A549 (cell line): ENCODE results near the gene CD276. TPM values are rescaled to one million over a fixed set of nuclear protein-coding genes. Genes with fewer than 3 reads are reported as not detected.
A peak's percentile ranks its signal among the peaks of the same experiment; 100 is the strongest.

Experiments
- ATAC-seq, 2 experiments: fragments of 200-7000 bp in 1 of 2; fragments of >200 bp in 1 of 2; cut with Nextera tagmentation in 1 of 2; cut with Tn5 transposase in 1 of 2; 3 replicates each; pipeline versions ENCODE4 v1.8.0 to v1.9.1; 2018 to 2020; ENCODE audit warnings: mild to moderate bottlenecking in 1 of 2, moderate library complexity in 1 of 2
- CTCF ChIA-PET: fragments of 300-600 bp; sonication (Branson Sonifier 250); formaldehyde crosslinking; extraction: SDS; loops from one replicate; lab custom pipeline; 2021; ENCODE audit warnings: antibody characterized with exemption, inconsistent platforms; lab: Yijun Ruan, JAX
- POLR2A ChIA-PET: fragments of 350-600 bp; formaldehyde crosslinking; extraction: SDS; loops from one replicate; lab custom pipeline; 2021; ENCODE audit warnings: antibody characterized with exemption, inconsistent platforms; lab: Yijun Ruan, JAX
- DNase-seq, 2 experiments: peaks; one replicate each; pipeline versions ENCODE4 v3.0.0 to v3.0.0-alpha.2; 2011 to 2016; ENCODE audit warnings: low read depth in 1 of 2, low spot score in 1 of 2
- FAIRE-seq: peaks from 2 replicates; lab custom pipeline; 2011; peaks lifted over from hg19 to GRCh38; lab: Jason Lieb, UNC
- H3K27ac ChIP-seq, 2 experiments: fragments of >200 bp; sonication (Bioruptor Twin); formaldehyde crosslinking; 3 replicates each; pipeline ENCODE4 v1.5.1; 2016 to 2017
- H3K4me1 ChIP-seq: fragments of >200 bp; sonication (Bioruptor Twin); formaldehyde crosslinking; 3 replicates; pipeline ENCODE4 v1.6.1; 2016
- H3K4me2 ChIP-seq: fragments of >200 bp; sonication (Bioruptor Twin); formaldehyde crosslinking; 3 replicates; pipeline ENCODE4 v1.6.1; 2016
- H3K4me3 ChIP-seq: fragments of >200 bp; sonication (Bioruptor Twin); formaldehyde crosslinking; 3 replicates; pipeline ENCODE4 v1.5.1; 2016
- H3K9me3 ChIP-seq: fragments of >200 bp; sonication (Bioruptor Twin); formaldehyde crosslinking; 3 replicates; pipeline ENCODE4 v1.6.1; 2016
- CBX2 ChIP-seq: fragments of 200-600 bp; sonication (generic); IDR thresholded peaks from 2 replicates; pipeline ENCODE4 v1.6.1; 2016; ENCODE audit warnings: low read depth, mild to moderate bottlenecking, borderline replicate concordance
- CBX8 ChIP-seq: fragments of 200-600 bp; sonication (generic); IDR thresholded peaks from 2 replicates; pipeline ENCODE4 v1.6.1; 2016
- CTCF ChIP-seq: fragments of >200 bp; sonication (Bioruptor Twin); formaldehyde crosslinking; IDR thresholded peaks from 3 replicates; pipeline ENCODE4 v1.5.1; 2016
- EHF ChIP-seq: fragments of 250-450 bp; sonication (Bioruptor Pico); IDR thresholded peaks from 2 replicates; pipeline ENCODE4 v1.5.0; 2020; ENCODE audit warnings: mild to moderate bottlenecking
- EHMT2 ChIP-seq: fragments of 200-600 bp; sonication (generic); IDR thresholded peaks from 2 replicates; pipeline ENCODE4 v1.6.1; 2016; ENCODE audit warnings: antibody characterized with exemption, low read depth, mild to moderate bottlenecking, moderate library complexity
- ESRRA ChIP-seq: fragments of 150-350 bp; IDR thresholded peaks from 2 replicates; pipeline ENCODE4 v1.6.1; 2014; ENCODE audit warnings: mild to moderate bottlenecking, low read length, borderline replicate concordance
- FOSB ChIP-seq: fragments of 250-450 bp; sonication (Bioruptor Pico); IDR thresholded peaks from 2 replicates; pipeline ENCODE4 v1.5.0; 2020; ENCODE audit warnings: mild to moderate bottlenecking, moderate library complexity
- FOSL2 ChIP-seq, 2 experiments: fragments of 450-650 bp in 1 of 2; fragments of >200 bp in 1 of 2; sonication (Bioruptor Twin) in 1 of 2; formaldehyde crosslinking; IDR thresholded peaks; 2 replicates each; pipeline versions ENCODE4 v1.5.0 to v1.6.1; 2016 to 2020; ENCODE audit warnings: mild to moderate bottlenecking in 1 of 2, moderate library complexity in 1 of 2
- HDAC2 ChIP-seq: fragments of 200-600 bp; sonication (generic); IDR thresholded peaks from 2 replicates; pipeline ENCODE4 v1.6.1; 2016
- HOXB13 ChIP-seq: fragments of 250-450 bp; sonication (Bioruptor Pico); IDR thresholded peaks from 2 replicates; pipeline ENCODE4 v1.5.0; 2020; ENCODE audit warnings: low read depth, mild to moderate bottlenecking, moderate library complexity
- HOXB5 ChIP-seq: fragments of 250-450 bp; sonication (Bioruptor Pico); IDR thresholded peaks from 2 replicates; pipeline ENCODE4 v1.5.0; 2020; ENCODE audit warnings: mild to moderate bottlenecking, moderate library complexity
- JUN ChIP-seq, 2 experiments: fragments of >200 bp; sonication (Bioruptor Twin); formaldehyde crosslinking; IDR thresholded peaks; 2 replicates in 1 of 2; 3 replicates in 1 of 2; pipeline ENCODE4 v1.6.1; 2016 to 2017
- JUNB ChIP-seq: fragments of >200 bp; sonication (Bioruptor Twin); formaldehyde crosslinking; IDR thresholded peaks from 2 replicates; pipeline ENCODE4 v1.6.1; 2016
- KDM1A ChIP-seq: fragments of 200-600 bp; sonication (generic); IDR thresholded peaks from 2 replicates; pipeline ENCODE4 v1.6.1; 2016; ENCODE audit warnings: low read depth, mild to moderate bottlenecking
- KDM5A ChIP-seq: fragments of 200-600 bp; sonication (generic); IDR thresholded peaks from 2 replicates; pipeline ENCODE4 v1.6.1; 2016; ENCODE audit warnings: antibody characterized with exemption, mild to moderate bottlenecking
- MAZ ChIP-seq: fragments of 150-350 bp; IDR thresholded peaks from 2 replicates; pipeline ENCODE4 v1.6.1; 2014; ENCODE audit warnings: antibody characterized with exemption, low read depth, low read length, borderline replicate concordance
- MYC ChIP-seq: IDR thresholded peaks from 2 replicates; pipeline ENCODE4 v1.6.1; 2012; ENCODE audit warnings: mild to moderate bottlenecking, inconsistent platforms, low read length, improper control_type of control experiment, borderline replicate concordance
- NR3C1 ChIP-seq: fragments of >200 bp; sonication (Bioruptor Twin); formaldehyde crosslinking; IDR thresholded peaks from 3 replicates; pipeline ENCODE4 v1.6.1; 2017
- RAD21 ChIP-seq, 2 experiments: fragments of >200 bp in 1 of 2; sonication (Bioruptor Twin) in 1 of 2; formaldehyde crosslinking in 1 of 2; IDR thresholded peaks in 1 of 2; conservative IDR thresholded peaks in 1 of 2; 2 replicates in 1 of 2; 3 replicates in 1 of 2; pipeline ENCODE4 v1.6.1; 2012 to 2018; ENCODE audit warnings: inconsistent platforms in 1 of 2
- RARB ChIP-seq: fragments of 250-450 bp; sonication (Bioruptor Pico); IDR thresholded peaks from 2 replicates; pipeline ENCODE4 v1.8.0; 2021; ENCODE audit warnings: mild to moderate bottlenecking, moderate library complexity
- SMC3 ChIP-seq: fragments of >200 bp; sonication (Bioruptor Twin); formaldehyde crosslinking; IDR thresholded peaks from 3 replicates; pipeline ENCODE4 v1.6.1; 2018; ENCODE audit warnings: inconsistent platforms
- TFCP2L1 ChIP-seq: fragments of 250-450 bp; sonication (Bioruptor Pico); IDR thresholded peaks from 2 replicates; pipeline ENCODE4 v1.5.0; 2021; ENCODE audit warnings: mild to moderate bottlenecking
- TP53 ChIP-seq: fragments of 250-450 bp; sonication (Bioruptor Pico); IDR thresholded peaks from 2 replicates; pipeline ENCODE4 v1.5.0; 2021; ENCODE audit warnings: mild to moderate bottlenecking, moderate library complexity
- ZC3H11A ChIP-seq: fragments of 450-650 bp; IDR thresholded peaks from 2 replicates; pipeline ENCODE4 v1.6.1; 2014; ENCODE audit warnings: antibody characterized with exemption, mild to moderate bottlenecking
- ZFP36 ChIP-seq: fragments of 450-650 bp; IDR thresholded peaks from 2 replicates; pipeline ENCODE4 v1.6.1; 2014; ENCODE audit warnings: borderline replicate concordance; ENCODE audit not compliant: partially characterized antibody
- ZNF302 ChIP-seq: fragments of 250-450 bp; sonication (Bioruptor Pico); IDR thresholded peaks from 2 replicates; pipeline ENCODE4 v1.9.0; 2021; ENCODE audit warnings: inconsistent platforms, mild to moderate bottlenecking, moderate library complexity
- WGBS: methylation state at CpG from one replicate; pipeline ENCODE4 v1.1.6; 2017; ENCODE audit errors: missing lambda C conversion rate; 5-methylcytosine and 5-hydroxymethylcytosine counted together
- polyA plus RNA-seq, 4 experiments: library from polyadenylated mRNA; depleted of rRNA in 3 of 4; stranded (reverse); fragments of >200 nt; fragmentation: RNase III in 1 of 4; extraction: RNeasy Plus Mini Kit Qiagen cat#74134 plus additional on column Dnase treatment in 1 of 4; gene quantifications; 2 replicates in 3 of 4; 3 replicates in 1 of 4; pipeline ENCODE4 v1.2.3, GENCODE V29; 2011 to 2017
- TF ChIP-seq, protein P1 (sequence below): fragments of 450-650 bp; IDR thresholded peaks from 2 replicates; pipeline ENCODE4 v1.6.1; 2014; ENCODE audit warnings: antibody characterized with exemption
- TF ChIP-seq, protein P2 (sequence below): fragments of >200 bp; sonication (Bioruptor Twin); formaldehyde crosslinking; IDR thresholded peaks from 3 replicates; pipeline ENCODE4 v1.6.1; 2016
- TF ChIP-seq, protein P3 (sequence below): IDR thresholded peaks from 2 replicates; pipeline ENCODE4 v1.6.1; 2012; ENCODE audit warnings: low read depth, borderline replicate concordance

CD276 gene
- polyA plus RNA-seq, 2 of the 4 experiments (the other 2 are of a cell fraction): 24.8 to 31.0 TPM

- no peak for ATAC-seq
- CTCF ChIA-PET: interaction anchor here (1.5 to 3.1 kb wide), 2 partner anchors 17 to 24 kb away, joined by 4 to 14 read pairs; no protein-coding TSS in a partner anchor
- TF ChIP-seq JUN (IDR thresholded peaks at IDR 0.05) (no peak), ESRRA (no peak), ZNF302 (no peak), TP53 (CRISPR knock-in tag) (no peak), HOXB13 (no peak), HDAC2 (no peak), ZFP36 (no peak), JUNB (no peak), FOSL2 (IDR thresholded peaks at IDR 0.05) (no peak), FOSL2 (CRISPR knock-in tag; IDR thresholded peaks at IDR 0.05) (no peak), NR3C1 (no peak), HOXB5 (CRISPR knock-in tag) (no peak)
- TF ChIP-seq, protein P1, sequence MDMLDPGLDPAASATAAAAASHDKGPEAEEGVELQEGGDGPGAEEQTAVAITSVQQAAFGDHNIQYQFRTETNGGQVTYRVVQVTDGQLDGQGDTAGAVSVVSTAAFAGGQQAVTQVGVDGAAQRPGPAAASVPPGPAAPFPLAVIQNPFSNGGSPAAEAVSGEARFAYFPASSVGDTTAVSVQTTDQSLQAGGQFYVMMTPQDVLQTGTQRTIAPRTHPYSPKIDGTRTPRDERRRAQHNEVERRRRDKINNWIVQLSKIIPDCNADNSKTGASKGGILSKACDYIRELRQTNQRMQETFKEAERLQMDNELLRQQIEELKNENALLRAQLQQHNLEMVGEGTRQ: no peak
- TF ChIP-seq, protein P2, sequence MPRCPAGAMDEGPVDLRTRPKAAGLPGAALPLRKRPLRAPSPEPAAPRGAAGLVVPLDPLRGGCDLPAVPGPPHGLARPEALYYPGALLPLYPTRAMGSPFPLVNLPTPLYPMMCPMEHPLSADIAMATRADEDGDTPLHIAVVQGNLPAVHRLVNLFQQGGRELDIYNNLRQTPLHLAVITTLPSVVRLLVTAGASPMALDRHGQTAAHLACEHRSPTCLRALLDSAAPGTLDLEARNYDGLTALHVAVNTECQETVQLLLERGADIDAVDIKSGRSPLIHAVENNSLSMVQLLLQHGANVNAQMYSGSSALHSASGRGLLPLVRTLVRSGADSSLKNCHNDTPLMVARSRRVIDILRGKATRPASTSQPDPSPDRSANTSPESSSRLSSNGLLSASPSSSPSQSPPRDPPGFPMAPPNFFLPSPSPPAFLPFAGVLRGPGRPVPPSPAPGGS: no peak
- TF ChIP-seq, protein P3, sequence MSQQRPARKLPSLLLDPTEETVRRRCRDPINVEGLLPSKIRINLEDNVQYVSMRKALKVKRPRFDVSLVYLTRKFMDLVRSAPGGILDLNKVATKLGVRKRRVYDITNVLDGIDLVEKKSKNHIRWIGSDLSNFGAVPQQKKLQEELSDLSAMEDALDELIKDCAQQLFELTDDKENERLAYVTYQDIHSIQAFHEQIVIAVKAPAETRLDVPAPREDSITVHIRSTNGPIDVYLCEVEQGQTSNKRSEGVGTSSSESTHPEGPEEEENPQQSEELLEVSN: no peak
- Histone ChIP-seq H3K4me3 (no peak overlapping the region), H3K4me2 (no peak overlapping the region), H3K4me1 (no peaks in the 10 kb centered on the region), H3K9me3 (no peaks in the 10 kb centered on the region), H3K27ac (no peak overlapping the region)
- FAIRE-seq: no peak
- DNase-seq: no peak
- POLR2A ChIA-PET: no interaction called here
Measured at GRCh38 chr15:73660455-73660854, 23.7 kb upstream of the CD276 start.

GRCh38 chr15:73674587-73674986 lies 9.6 kb upstream of the CD276 start:
- no peak for FAIRE-seq
- H3K4me1 ChIP-seq: no peaks in the 10 kb centered on the region
- no peak for TF ChIP-seq EHMT2
- no peak for TF ChIP-seq JUNB
- TF ChIP-seq MYC: no peak
- TF ChIP-seq TFCP2L1: no peak
- TF ChIP-seq ZNF302: no peak
- TF ChIP-seq CBX2: no peak
- no peak for TF ChIP-seq RARB (CRISPR knock-in tag)
- TF ChIP-seq KDM5A: no peak
- no peak for TF ChIP-seq MAZ
- no peak for TF ChIP-seq FOSB (CRISPR knock-in tag)
- TF ChIP-seq CBX8: no peak
- TF ChIP-seq, all 56 proteins: peak for 0
- WGBS: 75% methylated on average over 1 of the region's 1 CpG
- ChIA-PET POLR2A (no interaction called here), CTCF (interaction anchor here (0.6 to 3.3 kb wide), 4 partner anchors 8 to 38 kb away, joined by 3 to 14 read pairs (median 4); no protein-coding TSS in a partner anchor)
- DNase-seq (no peak), ATAC-seq (no peak)
- Histone ChIP-seq H3K9me3 (no peaks in the 10 kb centered on the region), H3K27ac (no peak overlapping the region), H3K4me2 (no peak overlapping the region), H3K4me3 (no peak overlapping the region)

DNA sequence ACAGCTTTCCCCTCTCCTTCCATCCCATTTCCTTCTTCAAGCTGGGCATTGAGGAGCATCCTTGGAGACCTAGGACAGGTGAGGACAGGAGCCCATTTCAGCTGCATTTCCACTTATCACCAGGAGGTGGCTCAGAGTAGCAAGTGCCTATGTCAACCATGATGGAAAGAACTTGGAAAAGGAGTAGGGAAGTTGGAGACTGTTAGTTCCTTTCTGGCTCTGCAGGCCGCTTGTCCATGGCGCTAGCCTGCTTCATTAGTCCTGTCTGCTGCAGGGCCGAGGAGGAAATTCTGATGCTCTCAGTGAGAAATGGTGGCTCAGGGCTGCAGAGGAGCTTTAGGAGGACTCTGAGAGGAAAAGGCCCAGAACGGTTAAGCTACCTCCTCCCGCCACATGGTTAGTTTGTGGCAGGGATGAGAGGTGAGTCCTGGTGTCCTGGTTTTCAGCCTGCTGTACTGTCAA lies 7.0 kb upstream of the CD276 start:
- FAIRE-seq (no peak), DNase-seq (peak; percentile 36 to 61)
- Histone ChIP-seq H3K9me3 (no peaks in the 10 kb centered on the region), H3K4me2 (no peak overlapping the region), H3K27ac (no peak overlapping the region), H3K4me3 (no peak overlapping the region), H3K4me1 (no peaks in the 10 kb centered on the region)
- TF ChIP-seq KDM1A: no peak
- no peak for TF ChIP-seq EHF (CRISPR knock-in tag)
- TF ChIP-seq RAD21 (conservative IDR thresholded peaks at IDR 0.05 in 1 of 2, IDR thresholded peaks at IDR 0.05 in 1 of 2): peak; percentile 36 to 52; a peak in 4 of 5 replicates
- peak; percentile 47 for TF ChIP-seq CTCF
- peak; percentile 68 for TF ChIP-seq SMC3
- TF ChIP-seq ZC3H11A: no peak
- no peak for TF ChIP-seq NR3C1
- TF ChIP-seq, all 56 proteins: peak for 3
- ChIA-PET CTCF (interaction anchor here (0.6 to 3.1 kb wide), 24 partner anchors 8 to 371 kb away, joined by 3 to 82 read pairs (median 4); no protein-coding TSS in a partner anchor), POLR2A (interaction anchor here (0.8 kb wide), 1 partner anchor 21 kb away, joined by 4 read pairs; no protein-coding TSS in a partner anchor)
- peak; percentile 80 to 94; a peak in 4 of 6 replicates for ATAC-seq
- 50% methylated on average over 5 of the region's 5 CpGs for WGBS
